ENCODE measurements around the gene CLIC4. TPM values are rescaled to one million over a fixed set of nuclear protein-coding genes. Genes with fewer than 3 reads are reported as not detected.
"Not testable (repeated sequence)": the region's sequence is repeated elsewhere in the genome, so short reads cannot be mapped to it uniquely, and the experiment has no call there.

Gene CLIC4
- total RNA-seq, 4 donors from 2014 or later = 17.3 to 63.5 (median 32.6) TPM

DNA sequence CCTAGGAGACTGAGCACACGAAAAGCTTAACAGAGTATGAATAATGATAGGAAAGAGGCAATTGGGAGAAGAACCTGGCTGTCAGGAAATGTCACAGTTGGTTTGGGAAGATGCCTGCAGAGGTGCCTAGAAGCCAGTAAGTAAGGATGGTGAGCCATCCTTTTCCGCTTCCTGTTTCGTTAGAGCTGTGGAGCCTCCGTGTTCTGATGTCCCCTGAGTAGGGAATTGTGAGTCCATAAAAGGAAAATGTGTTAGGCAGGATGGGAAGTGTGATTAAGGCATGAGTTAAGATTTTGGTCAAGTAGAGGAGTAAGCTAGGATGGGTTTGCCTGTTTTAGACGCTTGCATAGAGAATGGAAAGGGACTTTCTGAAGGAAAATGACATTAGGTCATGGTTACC lies 9.0 kb downstream of the CLIC4 start:
- Histone ChIP-seq H3K4me1 (no peaks in the 10 kb centered on the region), H3K27me3 (no peaks in the 10 kb centered on the region), H3K9me3 (no peaks in the 10 kb centered on the region), H3K27ac (no peak overlapping the region), H3K36me3 (no peaks in the 10 kb centered on the region), H3K4me3 (no peak overlapping the region)
- TF ChIP-seq POLR2A (IDR thresholded peaks at IDR 0.05) = no peak
- TF ChIP-seq, protein P1, sequence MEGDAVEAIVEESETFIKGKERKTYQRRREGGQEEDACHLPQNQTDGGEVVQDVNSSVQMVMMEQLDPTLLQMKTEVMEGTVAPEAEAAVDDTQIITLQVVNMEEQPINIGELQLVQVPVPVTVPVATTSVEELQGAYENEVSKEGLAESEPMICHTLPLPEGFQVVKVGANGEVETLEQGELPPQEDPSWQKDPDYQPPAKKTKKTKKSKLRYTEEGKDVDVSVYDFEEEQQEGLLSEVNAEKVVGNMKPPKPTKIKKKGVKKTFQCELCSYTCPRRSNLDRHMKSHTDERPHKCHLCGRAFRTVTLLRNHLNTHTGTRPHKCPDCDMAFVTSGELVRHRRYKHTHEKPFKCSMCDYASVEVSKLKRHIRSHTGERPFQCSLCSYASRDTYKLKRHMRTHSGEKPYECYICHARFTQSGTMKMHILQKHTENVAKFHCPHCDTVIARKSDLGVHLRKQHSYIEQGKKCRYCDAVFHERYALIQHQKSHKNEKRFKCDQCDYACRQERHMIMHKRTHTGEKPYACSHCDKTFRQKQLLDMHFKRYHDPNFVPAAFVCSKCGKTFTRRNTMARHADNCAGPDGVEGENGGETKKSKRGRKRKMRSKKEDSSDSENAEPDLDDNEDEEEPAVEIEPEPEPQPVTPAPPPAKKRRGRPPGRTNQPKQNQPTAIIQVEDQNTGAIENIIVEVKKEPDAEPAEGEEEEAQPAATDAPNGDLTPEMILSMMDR (IDR thresholded peaks at IDR 0.05) = no peak
- no peak for DNase-seq

- H3K36me3 ChIP-seq, H3K27me3 ChIP-seq, H3K4me3 ChIP-seq, H3K27ac ChIP-seq, DNase-seq, H3K9me3 ChIP-seq, H3K4me1 ChIP-seq: not testable (repeated sequence)
Observed at GRCh38 chr1:24755323-24755722, 10.1 kb downstream of the CLIC4 start.

- no peak for DNase-seq
- H3K36me3 ChIP-seq = no peaks in the 10 kb centered on the region
- TF ChIP-seq POLR2A (IDR thresholded peaks at IDR 0.05) = no peak
- TF ChIP-seq, protein P1 (IDR thresholded peaks at IDR 0.05) = no peak
- H3K9me3 ChIP-seq = no peaks in the 10 kb centered on the region
- H3K27ac ChIP-seq = no peak overlapping the region
- no peaks in the 10 kb centered on the region for H3K4me1 ChIP-seq
- no peak overlapping the region for H3K4me3 ChIP-seq
- H3K27me3 ChIP-seq = no peaks in the 10 kb centered on the region
Observed at GRCh38 chr1:24756395-24756794, 11.1 kb downstream of the CLIC4 start.

- H3K4me3 ChIP-seq = no peak overlapping the region
- no peak for DNase-seq
- no peaks in the 10 kb centered on the region for H3K27me3 ChIP-seq
- TF ChIP-seq, protein P1 (IDR thresholded peaks at IDR 0.05) = no peak
- no peak for TF ChIP-seq POLR2A (IDR thresholded peaks at IDR 0.05)
- H3K4me1 ChIP-seq = peaks cover 0 to 7% (median 0%) of the 10 kb centered on the region in 4 donors
- no peak overlapping the region for H3K27ac ChIP-seq
- no peaks in the 10 kb centered on the region for H3K9me3 ChIP-seq
- H3K36me3 ChIP-seq = no peaks in the 10 kb centered on the region
Observed at GRCh38 chr1:24759492-24759891, 14.2 kb downstream of the CLIC4 start.

DNA sequence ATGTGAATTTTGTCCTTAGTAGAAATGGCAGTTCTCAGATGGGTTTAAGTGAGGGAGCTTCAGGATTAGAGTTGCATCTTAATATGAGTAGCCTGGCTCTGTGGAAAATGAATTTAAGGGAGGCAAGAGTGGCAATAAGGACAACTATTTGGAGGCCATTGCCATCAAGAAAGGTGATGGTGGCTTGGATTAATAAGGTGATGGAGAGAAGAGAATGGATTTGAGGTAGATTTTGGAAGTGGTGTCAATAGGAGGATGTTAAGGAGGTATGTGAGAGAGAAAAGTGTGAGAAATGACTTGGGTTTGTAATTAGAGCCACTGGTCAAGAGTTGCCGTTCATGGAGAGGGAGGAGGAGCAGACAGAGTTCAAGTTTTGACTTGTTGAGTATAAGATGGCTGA lies 16.3 kb downstream of the CLIC4 start:
- Histone ChIP-seq H3K36me3 (no peaks in the 10 kb centered on the region), H3K9me3 (no peaks in the 10 kb centered on the region), H3K27ac (no peak overlapping the region), H3K4me1 (peaks cover 0 to 7% (median 0%) of the 10 kb centered on the region in 4 donors), H3K27me3 (no peaks in the 10 kb centered on the region), H3K4me3 (no peak overlapping the region)
- no peak for DNase-seq
- TF ChIP-seq, protein P1 (IDR thresholded peaks at IDR 0.05) = no peak
- no peak for TF ChIP-seq POLR2A (IDR thresholded peaks at IDR 0.05)

DNA sequence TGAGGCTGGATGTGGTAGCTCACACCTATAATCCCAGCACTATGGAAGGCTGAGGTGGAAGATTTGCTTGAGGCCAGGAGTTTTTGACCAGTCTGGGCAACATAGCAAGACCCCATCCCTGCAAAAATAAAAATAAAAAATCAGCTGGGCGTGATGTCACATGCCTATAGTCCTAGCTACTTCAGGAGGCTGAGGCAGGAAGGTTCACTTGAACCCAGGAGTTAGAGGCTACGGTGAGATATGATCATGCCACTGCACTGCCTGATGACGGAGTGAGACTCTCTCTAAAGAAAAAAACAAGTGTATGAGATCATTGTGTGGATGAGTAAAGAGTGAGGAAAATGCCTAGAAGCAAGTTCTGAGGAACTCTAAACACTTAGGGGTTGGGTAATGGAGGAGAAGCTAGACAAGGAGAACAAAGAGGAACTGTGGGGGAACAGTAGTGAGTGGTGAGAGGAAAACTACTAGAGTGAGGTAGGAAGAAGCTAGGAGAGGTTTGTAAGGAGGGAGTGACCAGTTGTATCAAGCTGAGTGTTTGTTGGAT lies 17.0 kb downstream of the CLIC4 start:
- no peak for TF ChIP-seq POLR2A (IDR thresholded peaks at IDR 0.05)
- TF ChIP-seq, protein P1 (IDR thresholded peaks at IDR 0.05) = no peak
- H3K27me3 ChIP-seq = no peaks in the 10 kb centered on the region
- H3K4me1 ChIP-seq = peaks cover 0 to 7% (median 0%) of the 10 kb centered on the region in 4 donors
- no peaks in the 10 kb centered on the region for H3K9me3 ChIP-seq
- H3K27ac ChIP-seq = no peak overlapping the region
- no peak for DNase-seq
- no peaks in the 10 kb centered on the region for H3K36me3 ChIP-seq
- H3K4me3 ChIP-seq = no peak overlapping the region

Measured in Peyer's patch (tissue), 4 donors.